ENCODE data around the gene BPI.
"Not testable (repeated sequence)": the region's sequence is repeated elsewhere in the genome, so short reads cannot be mapped to it uniquely, and the experiment has no call there.

The BPI gene

GRCh38 chr20:38363004-38363747 is 59.2 kb downstream of the BPI start:
- no peak for DNase-seq (ENCODE audit: low read depth in 2 of 2)

GRCh38 chr20:38369389-38369788 is 65.4 kb downstream of the BPI start:
- no peak for DNase-seq (ENCODE audit: low read depth in 2 of 2)

GRCh38 chr20:38372806-38373205 is 68.8 kb downstream of the BPI start:
- no peak for DNase-seq (ENCODE audit: low read depth in 2 of 2)

- DNase-seq (ENCODE audit: low read depth in 2 of 2): no peak
These were observed 69.4 kb downstream of the BPI start for GRCh38 chr20:38373231-38373867.

- no peak for DNase-seq (ENCODE audit: low read depth in 2 of 2)
These were observed 69.9 kb downstream of the BPI start for GRCh38 chr20:38373898-38374297.

- no peak for DNase-seq (ENCODE audit: low read depth in 2 of 2)
These were observed 73.2 kb downstream of the BPI start for GRCh38 chr20:38377039-38377685.

GRCh38 chr20:38377838-38378237 is 73.9 kb downstream of the BPI start:
- not testable (repeated sequence) for DNase-seq (ENCODE audit: low read depth in 2 of 2)

- no peak for DNase-seq (ENCODE audit: low read depth in 2 of 2)
These were observed 79.2 kb downstream of the BPI start for GRCh38 chr20:38383147-38383546.

GRCh38 chr20:38386004-38386403 is 82.0 kb downstream of the BPI start:
- DNase-seq (ENCODE audit: low read depth in 2 of 2): no peak

GRCh38 chr20:38386851-38387250 is 82.9 kb downstream of the BPI start:
- DNase-seq (ENCODE audit: low read depth in 2 of 2): no peak
